Body of pancreas (tissue), 4 donors: ENCODE measurements around the gene DHRS7C. TPM values are rescaled to one million over a fixed set of nuclear protein-coding genes. Genes with fewer than 3 reads are reported as not detected.
"Not testable (repeated sequence)": the region's sequence is repeated elsewhere in the genome, so short reads cannot be mapped to it uniquely, and the experiment has no call there.

Experiments
- ATAC-seq: fragments of 150-250 bp; one replicate; pipeline ENCODE4 v1.9.1; 2016
- DNase-seq, 4 donors: peaks; one replicate each; pipeline ENCODE4 v3.0.0-alpha.2; 2019
- H3K27ac ChIP-seq, 4 donors: fragments of 200-600 bp; sonication (generic); 1 replicate in 3 of 4; 2 replicates in 1 of 4; pipeline versions ENCODE4 v1.5.1 to v1.6.1; 2016 to 2019; ENCODE audit warnings: mild to moderate bottlenecking in 1 of 4, mixed read lengths in 1 of 4, moderate library complexity in 1 of 4
- H3K27me3 ChIP-seq, 2 donors: fragments of 200-600 bp; sonication (generic); one replicate each; pipeline ENCODE4 v1.6.0; 2016; ENCODE audit warnings: mild to moderate bottlenecking in 1 of 2
- H3K36me3 ChIP-seq, 2 donors: fragments of 200-600 bp; sonication (generic); replicated peaks in 1 of 2; 2 replicates each; pipeline ENCODE4 v1.5.1; 2016; ENCODE audit warnings: low read depth in 2 of 2; ENCODE audit not compliant: insufficient read depth in 1 of 2
- H3K4me1 ChIP-seq: fragments of 200-600 bp; sonication (generic); one replicate; pipeline ENCODE4 v1.6.0; 2016
- H3K4me3 ChIP-seq, 2 donors: fragments of 200-600 bp; sonication (generic); 1 replicate in 1 of 2; 2 replicates in 1 of 2; pipeline ENCODE4 v1.5.1; 2016 to 2019
- H3K9me3 ChIP-seq, 3 donors: fragments of 200-600 bp; sonication (generic); 1 replicate in 2 of 3; 2 replicates in 1 of 3; pipeline ENCODE4 v1.5.1; 2016
- CTCF ChIP-seq, 7 experiments: fragments of 450-650 bp in 4 of 7; fragments of 200-600 bp in 3 of 7; sonication (generic) in 3 of 7; IDR thresholded peaks; one replicate each; pipeline ENCODE4 v1.5.1; 2016 to 2019; ENCODE audit warnings: antibody characterized with exemption in 7 of 7
- POLR2A ChIP-seq, 3 donors: fragments of 450-650 bp; IDR thresholded peaks; one replicate each; pipeline ENCODE4 v1.6.1; 2016; ENCODE audit warnings: antibody characterized with exemption in 3 of 3, mild to moderate bottlenecking in 2 of 3
- WGBS, 2 donors: methylation state at CpG; one replicate each; pipeline ENCODE4 v1.1.5; 2017; 5-methylcytosine and 5-hydroxymethylcytosine counted together
- intact Hi-C: fragments of 100-400 bp; cut with DNase I; formaldehyde crosslinking; loops from one replicate; pipeline ENCODE4 v1.15.1; 2023
- total RNA-seq, 2 donors: library from RNA; depleted of rRNA; stranded (reverse); fragments of >200 nt; gene quantifications; one replicate each; pipeline ENCODE4 v1.1.0, GENCODE V29; 2016

The DHRS7C gene
- total RNA-seq, 2 donors from 2014 or later = not detected

DNA sequence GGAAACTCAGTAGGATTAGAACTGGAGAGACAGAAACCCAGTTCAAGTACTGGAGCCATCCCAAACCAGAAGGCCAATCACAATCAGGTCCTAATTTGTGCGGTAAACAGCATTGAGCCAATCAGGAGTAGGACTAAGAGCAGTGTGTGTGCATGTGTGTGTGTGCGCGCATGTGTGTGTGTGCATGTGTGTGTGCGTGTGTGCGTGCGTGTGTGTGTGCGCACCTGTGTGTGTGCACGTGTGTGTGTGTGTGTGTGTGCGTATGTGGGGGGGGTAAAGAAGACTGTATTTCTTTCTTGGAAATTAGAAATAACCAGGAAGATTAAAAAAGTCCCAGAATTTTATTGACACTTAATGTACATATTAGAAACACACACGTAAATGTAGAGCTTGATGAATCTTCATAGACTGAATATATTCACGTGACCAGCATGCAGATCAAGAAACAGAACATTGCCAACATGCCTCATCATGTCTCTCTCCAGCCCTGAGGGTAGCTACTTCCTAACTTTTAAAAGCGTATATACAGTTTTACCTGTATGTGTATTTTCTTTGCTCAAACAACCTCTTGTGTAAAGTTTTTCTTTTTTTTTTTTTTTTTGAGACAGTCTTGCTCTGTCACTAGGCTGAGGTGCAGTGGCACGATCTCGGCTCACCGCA lies 919 bp upstream of the DHRS7C start:
- Histone ChIP-seq H3K9me3 (no peaks in the 10 kb centered on the region), H3K27me3 (no peaks in the 10 kb centered on the region), H3K4me1 (no peaks in the 10 kb centered on the region), H3K36me3 (no peaks in the 10 kb centered on the region), H3K4me3 (no peak overlapping the region), H3K27ac (no peak overlapping the region)
- intact Hi-C loops = no loop called here
- TF ChIP-seq CTCF (IDR thresholded peaks at IDR 0.05) (no peak), POLR2A (IDR thresholded peaks at IDR 0.05) (no peak)
- DNase-seq = no peak
- 88 to 89% methylated on average over 15 of the region's 15 CpGs for WGBS, 2 donors
- ATAC-seq = no peak

DNA sequence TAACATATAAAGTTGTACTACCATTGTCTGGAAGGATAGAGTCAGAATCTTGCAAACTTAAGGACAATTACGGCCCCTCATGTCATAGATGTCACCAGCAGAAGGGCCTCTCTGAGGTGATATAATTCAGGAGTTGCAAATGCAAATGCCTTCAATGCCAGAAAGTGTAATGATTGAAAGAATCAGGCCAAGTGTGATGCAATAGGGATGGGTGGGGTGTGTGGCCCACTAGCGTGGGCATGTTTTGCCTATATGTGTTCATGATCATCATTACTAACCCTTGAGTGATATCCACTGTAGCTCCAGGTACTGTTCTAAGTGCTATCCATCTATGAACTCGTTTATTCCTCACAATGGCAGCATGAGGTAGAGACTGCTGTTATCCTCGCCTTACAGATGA lies 1.1 kb downstream of the DHRS7C start:
- no peak for DNase-seq
- 45 to 62% methylated on average over 4 of the region's 4 CpGs for WGBS, 2 donors
- Histone ChIP-seq H3K36me3 (no peaks in the 10 kb centered on the region), H3K4me1 (no peaks in the 10 kb centered on the region), H3K27ac (no peak overlapping the region), H3K4me3 (no peak overlapping the region), H3K27me3 (no peaks in the 10 kb centered on the region), H3K9me3 (no peaks in the 10 kb centered on the region)
- TF ChIP-seq POLR2A (IDR thresholded peaks at IDR 0.05) (no peak), CTCF (IDR thresholded peaks at IDR 0.05) (no peak)
- ATAC-seq = no peak
- intact Hi-C loops = no loop called here

DNA sequence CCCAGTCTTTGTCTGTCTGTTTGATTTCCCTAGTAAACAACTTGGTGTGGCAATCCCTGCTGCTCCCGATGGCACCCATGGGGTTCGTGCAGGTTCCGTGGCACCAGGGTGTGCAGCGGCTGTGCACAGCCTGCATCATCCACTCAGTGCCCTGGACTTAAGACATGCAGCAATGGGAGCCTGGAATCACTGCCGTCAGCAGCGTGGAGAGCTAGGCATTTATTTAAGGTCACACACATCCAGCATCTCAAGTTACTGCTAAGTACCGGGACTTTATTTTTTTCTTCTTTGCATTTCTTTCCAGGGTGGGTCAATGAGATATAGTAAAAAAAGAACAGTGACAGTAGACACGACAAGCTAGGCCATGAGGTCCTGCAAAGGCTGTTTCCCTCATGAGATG lies 2.8 kb downstream of the DHRS7C start:
- ATAC-seq = no peak
- H3K27me3 ChIP-seq = no peaks in the 10 kb centered on the region
- no peaks in the 10 kb centered on the region for H3K9me3 ChIP-seq
- WGBS, 2 donors = 66 to 70% methylated on average over 8 of the region's 8 CpGs
- H3K36me3 ChIP-seq = no peaks in the 10 kb centered on the region
- TF ChIP-seq POLR2A (IDR thresholded peaks at IDR 0.05) = no peak
- TF ChIP-seq CTCF (IDR thresholded peaks at IDR 0.05) = no peak
- H3K27ac ChIP-seq = no peak overlapping the region
- no peak for DNase-seq
- H3K4me3 ChIP-seq = no peak overlapping the region
- H3K4me1 ChIP-seq = no peaks in the 10 kb centered on the region
- intact Hi-C loops = no loop called here

- no peak for TF ChIP-seq POLR2A (IDR thresholded peaks at IDR 0.05)
- TF ChIP-seq CTCF (IDR thresholded peaks at IDR 0.05) = no peak
- no peak for DNase-seq
- Histone ChIP-seq H3K36me3 (no peaks in the 10 kb centered on the region), H3K27me3 (no peaks in the 10 kb centered on the region), H3K4me1 (no peaks in the 10 kb centered on the region), H3K9me3 (no peaks in the 10 kb centered on the region), H3K4me3 (no peak overlapping the region), H3K27ac (no peak overlapping the region)
- ATAC-seq = no peak
- intact Hi-C loops = no loop called here
- 93 to 94% methylated on average over 2 of the region's 2 CpGs for WGBS, 2 donors
These were observed 6.8 kb downstream of the DHRS7C start for GRCh38 chr17:9784544-9784943.

- H3K27ac ChIP-seq, intact Hi-C loops, H3K9me3 ChIP-seq, H3K4me3 ChIP-seq, H3K4me1 ChIP-seq, H3K36me3 ChIP-seq, ATAC-seq, DNase-seq, H3K27me3 ChIP-seq: not testable (repeated sequence)
- 75 to 89% methylated on average over 5 of the region's 5 CpGs for WGBS, 2 donors
These were observed 7.9 kb downstream of the DHRS7C start for GRCh38 chr17:9783465-9783864.
